GM12801 (cell line): ENCODE measurements around the gene BMP2.

Experiments used
- CTCF ChIP-seq: IDR thresholded peaks from one replicate; pipeline ENCODE4 v1.5.1; 2011; ENCODE audit warnings: control low read depth; ENCODE audit not compliant: insufficient read length; ENCODE audit errors: extremely low read depth

Gene BMP2

GRCh38 chr20:6819599-6819998 is 52.1 kb downstream of the BMP2 start:
- no peak for TF ChIP-seq CTCF

- no peak for TF ChIP-seq CTCF
These were observed 56.9 kb downstream of the BMP2 start for GRCh38 chr20:6824401-6824800.

- no peak for TF ChIP-seq CTCF
These were observed 60.0 kb downstream of the BMP2 start for GRCh38 chr20:6827472-6827871.

GRCh38 chr20:6828794-6829423 is 61.4 kb downstream of the BMP2 start:
- TF ChIP-seq CTCF = no peak

GRCh38 chr20:6829510-6830116 is 62.1 kb downstream of the BMP2 start:
- no peak for TF ChIP-seq CTCF
